NB4 (cell line): Measurements from ENCODE around the gene CD200R1L.
A peak's percentile ranks its signal among the peaks of the same experiment; 100 is the strongest.

Experiments used
- DNase-seq: peaks from one replicate; pipeline ENCODE4 v3.0.0; 2010; ENCODE audit warnings: low read depth
- H3K4me3 ChIP-seq: one replicate; pipeline ENCODE4 v1.5.1; 2011; ENCODE audit warnings: mild to moderate bottlenecking, low read depth, low read length, moderate library complexity
- MYC ChIP-seq: IDR thresholded peaks from 2 replicates; pipeline ENCODE4 v1.6.1; 2011; ENCODE audit warnings: low read depth, low read length
- POLR2A ChIP-seq: IDR thresholded peaks from 2 replicates; pipeline ENCODE4 v1.6.1; 2011; ENCODE audit warnings: mild to moderate bottlenecking; ENCODE audit not compliant: insufficient read length; ENCODE audit errors: extremely low read depth
- TF ChIP-seq, protein P1 (sequence below): IDR thresholded peaks from 2 replicates; pipeline ENCODE4 v1.6.1; 2011; ENCODE audit warnings: low read depth, low read length
- TF ChIP-seq, protein P2 (sequence below): IDR thresholded peaks from one replicate; pipeline ENCODE4 v1.5.1; 2012; ENCODE audit warnings: low read depth, low read length

CD200R1L gene

DNA sequence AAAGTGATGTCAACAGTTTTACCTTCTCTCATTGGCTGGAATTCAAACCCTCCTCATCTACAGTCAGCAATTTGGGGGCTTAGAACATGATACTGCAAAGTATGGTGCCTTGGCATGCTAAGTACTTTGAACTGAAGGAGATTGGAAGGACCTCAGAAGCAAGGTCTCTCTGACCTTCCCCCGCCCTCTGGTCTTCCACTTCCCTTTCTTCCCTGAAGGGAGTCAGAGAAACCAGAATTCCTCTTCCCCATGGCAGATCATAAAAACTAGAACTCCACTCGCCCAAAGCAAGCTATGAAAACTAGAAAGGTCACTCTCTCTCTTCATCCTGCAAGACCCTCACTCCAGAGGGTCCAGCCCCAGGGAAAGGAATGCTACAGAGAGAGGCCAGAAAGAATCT is 64.2 kb downstream of the CD200R1L start:
- TF ChIP-seq MYC (no peak), POLR2A (no peak)
- TF ChIP-seq, protein P1, sequence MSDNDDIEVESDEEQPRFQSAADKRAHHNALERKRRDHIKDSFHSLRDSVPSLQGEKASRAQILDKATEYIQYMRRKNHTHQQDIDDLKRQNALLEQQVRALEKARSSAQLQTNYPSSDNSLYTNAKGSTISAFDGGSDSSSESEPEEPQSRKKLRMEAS, result no peak
- TF ChIP-seq, protein P2, sequence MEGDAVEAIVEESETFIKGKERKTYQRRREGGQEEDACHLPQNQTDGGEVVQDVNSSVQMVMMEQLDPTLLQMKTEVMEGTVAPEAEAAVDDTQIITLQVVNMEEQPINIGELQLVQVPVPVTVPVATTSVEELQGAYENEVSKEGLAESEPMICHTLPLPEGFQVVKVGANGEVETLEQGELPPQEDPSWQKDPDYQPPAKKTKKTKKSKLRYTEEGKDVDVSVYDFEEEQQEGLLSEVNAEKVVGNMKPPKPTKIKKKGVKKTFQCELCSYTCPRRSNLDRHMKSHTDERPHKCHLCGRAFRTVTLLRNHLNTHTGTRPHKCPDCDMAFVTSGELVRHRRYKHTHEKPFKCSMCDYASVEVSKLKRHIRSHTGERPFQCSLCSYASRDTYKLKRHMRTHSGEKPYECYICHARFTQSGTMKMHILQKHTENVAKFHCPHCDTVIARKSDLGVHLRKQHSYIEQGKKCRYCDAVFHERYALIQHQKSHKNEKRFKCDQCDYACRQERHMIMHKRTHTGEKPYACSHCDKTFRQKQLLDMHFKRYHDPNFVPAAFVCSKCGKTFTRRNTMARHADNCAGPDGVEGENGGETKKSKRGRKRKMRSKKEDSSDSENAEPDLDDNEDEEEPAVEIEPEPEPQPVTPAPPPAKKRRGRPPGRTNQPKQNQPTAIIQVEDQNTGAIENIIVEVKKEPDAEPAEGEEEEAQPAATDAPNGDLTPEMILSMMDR, result no peak
- H3K4me3 ChIP-seq, result no peak overlapping the region
- DNase-seq, result no peak

DNA sequence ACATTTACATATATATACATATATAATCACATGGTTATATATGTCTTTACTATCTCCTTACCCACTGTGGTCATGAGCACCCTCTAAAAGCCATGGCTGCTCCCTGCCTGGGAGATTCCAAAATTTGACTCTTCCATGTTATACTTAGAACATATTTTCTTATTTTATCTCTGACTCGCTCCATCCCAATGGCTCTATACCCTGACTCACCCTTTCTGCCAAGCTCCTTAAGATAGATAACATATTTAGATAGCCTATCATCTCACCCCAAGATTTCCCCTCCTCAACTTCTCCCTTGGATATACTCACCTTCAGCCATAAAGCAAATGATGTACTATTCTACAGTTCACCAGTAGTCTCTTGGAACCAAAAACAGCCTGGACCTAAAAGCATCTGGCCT is 65.1 kb downstream of the CD200R1L start:
- H3K4me3 ChIP-seq, result no peak overlapping the region
- DNase-seq, result no peak
- no peak for TF ChIP-seq POLR2A
- TF ChIP-seq, protein P2, result no peak
- TF ChIP-seq, protein P1, result no peak
- no peak for TF ChIP-seq MYC

DNA sequence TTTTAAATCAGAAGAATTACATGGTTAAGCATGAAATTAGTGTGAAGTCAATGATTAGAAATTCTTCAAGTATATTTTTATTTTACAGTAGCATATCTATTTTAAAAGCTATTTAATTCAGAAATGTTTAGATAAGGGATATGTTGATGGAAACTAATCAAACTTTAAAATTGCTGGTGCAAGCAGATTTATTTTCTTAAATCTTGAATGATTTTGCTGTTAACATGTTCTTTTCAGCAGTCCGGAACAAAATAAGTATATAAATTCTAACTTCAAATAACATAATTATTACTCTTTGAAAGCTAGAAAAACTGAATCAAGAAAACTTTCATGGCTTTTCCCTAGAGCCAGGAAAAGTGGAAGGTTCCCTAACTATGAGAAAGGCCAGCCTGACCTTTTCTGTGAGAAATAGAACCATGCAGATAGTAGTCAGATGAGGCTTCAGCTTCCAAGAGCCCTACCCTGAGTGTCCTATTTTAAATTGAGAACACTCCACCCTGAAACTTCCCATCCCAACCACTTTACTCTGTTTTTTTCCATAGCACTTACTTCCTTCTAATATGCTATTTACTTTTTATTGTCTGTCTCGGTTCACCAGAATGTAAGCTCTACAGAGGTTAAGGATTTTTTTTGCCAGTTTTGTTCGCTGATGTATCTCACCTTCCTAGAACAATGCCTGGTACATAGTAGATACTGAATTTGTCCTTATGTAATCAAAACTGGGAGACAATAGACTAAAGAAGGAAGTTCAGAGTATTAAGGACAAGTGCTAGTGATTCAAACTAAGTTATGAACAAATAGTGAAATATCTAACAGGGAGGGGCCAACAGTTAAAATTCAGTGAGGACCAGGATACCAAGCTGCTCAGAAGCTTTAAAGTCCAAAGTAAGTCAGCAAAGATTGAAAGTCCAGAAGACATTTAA is 66.8 kb downstream of the CD200R1L start:
- no peak overlapping the region for H3K4me3 ChIP-seq
- no peak for DNase-seq

DNA sequence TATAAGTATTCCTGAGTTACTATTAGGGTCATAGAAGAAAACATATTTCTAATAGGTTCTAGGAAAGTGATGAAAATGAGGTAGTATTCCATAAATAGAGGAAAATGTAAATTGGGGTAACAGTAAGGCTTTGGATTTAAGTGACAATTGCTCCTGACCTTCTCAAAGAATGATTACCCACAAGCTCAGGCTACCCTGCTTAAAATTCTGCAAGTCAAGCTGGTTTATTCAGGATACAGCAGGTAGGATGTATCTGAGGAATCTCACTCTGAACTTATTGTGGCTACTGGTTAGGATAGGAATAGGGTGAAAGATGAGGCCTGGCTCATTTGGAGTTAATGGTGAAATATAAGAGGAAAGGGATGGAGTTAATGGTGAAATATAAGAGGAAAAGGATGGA is 67.7 kb downstream of the CD200R1L start:
- TF ChIP-seq MYC (no peak), POLR2A (no peak)
- TF ChIP-seq, protein P1, result no peak
- TF ChIP-seq, protein P2, result no peak
- DNase-seq, result no peak
- H3K4me3 ChIP-seq, result no peak overlapping the region

More for the DNA sequence above, 66.8 kb downstream of the CD200R1L start:
- TF ChIP-seq POLR2A (no peak), MYC (no peak)
- TF ChIP-seq, protein P2, result no peak
- TF ChIP-seq, protein P1, result no peak

DNA sequence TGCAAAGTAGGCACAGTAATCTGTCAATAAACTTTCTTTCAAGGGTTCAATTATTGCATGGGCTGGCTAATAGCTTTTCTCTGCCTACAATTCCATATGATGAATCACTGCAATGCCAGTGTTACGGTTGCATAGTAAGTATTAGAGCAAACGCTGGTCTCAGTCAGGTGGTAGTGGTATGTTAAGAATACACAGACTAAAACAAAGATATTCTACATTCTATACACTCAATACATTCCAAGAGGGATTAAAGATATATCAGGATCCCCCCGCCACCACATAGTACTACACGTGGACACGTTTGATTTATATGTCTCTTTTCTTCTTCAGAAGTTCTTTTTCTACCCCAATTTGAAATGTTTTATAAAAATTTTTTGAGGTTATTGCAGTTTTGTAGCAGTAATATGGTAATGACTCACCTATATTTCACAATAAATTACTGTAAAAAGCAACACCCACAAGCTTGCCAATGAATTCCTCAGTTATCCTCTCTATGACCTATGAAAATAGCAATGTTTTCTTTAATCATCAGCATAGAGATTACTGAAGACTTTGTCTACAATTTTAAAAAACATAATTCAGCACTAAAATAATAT is 68.2 kb downstream of the CD200R1L start:
- DNase-seq, result peak; percentile 23
- TF ChIP-seq, protein P1, result no peak
- TF ChIP-seq, protein P2, result no peak
- TF ChIP-seq POLR2A (no peak), MYC (no peak)

More for the DNA sequence above, 68.2 kb downstream of the CD200R1L start:
- no peak overlapping the region for H3K4me3 ChIP-seq
